Fibroblast of the aortic adventitia (primary cell): ENCODE results near the gene WNK2. TPM values are rescaled to one million over a fixed set of nuclear protein-coding genes. Genes with fewer than 3 reads are reported as not detected.
A peak's percentile ranks its signal among the peaks of the same experiment; 100 is the strongest.

ENCODE experiments used
- DNase-seq: peaks from one replicate; pipeline ENCODE4 v3.0.0-alpha.2; 2010; ENCODE audit warnings: low read depth
- H3K4me3 ChIP-seq: 2 replicates; pipeline ENCODE4 v1.5.1; 2011; ENCODE audit warnings: low read depth, mild to moderate bottlenecking, control low read depth, low read length, moderate library complexity
- total RNA-seq: library from RNA; depleted of rRNA; stranded (reverse); fragments of >200 nt; gene quantifications from 2 replicates; pipeline ENCODE4 v1.2.3, GENCODE V29; 2012; ENCODE audit warnings: low replicate concordance
- TF ChIP-seq, protein P1 (sequence below): IDR thresholded peaks from 2 replicates; pipeline ENCODE4 v1.5.1; 2011; ENCODE audit warnings: mild to moderate bottlenecking, low read length, control low read depth, inconsistent platforms; ENCODE audit not compliant: insufficient read depth

Gene WNK2
- total RNA-seq = not detected in 2 replicates

GRCh38 chr9:93183663-93184431 is at the start of gene WNK2:
Gene WNK2 (plus strand): TSS chr9:93184139. CDS start chr9:93184930, 791 bp downstream.
- no peak for DNase-seq
- H3K4me3 ChIP-seq = peak within 1 kb of the TSS; percentile 13
- TF ChIP-seq, protein P1, sequence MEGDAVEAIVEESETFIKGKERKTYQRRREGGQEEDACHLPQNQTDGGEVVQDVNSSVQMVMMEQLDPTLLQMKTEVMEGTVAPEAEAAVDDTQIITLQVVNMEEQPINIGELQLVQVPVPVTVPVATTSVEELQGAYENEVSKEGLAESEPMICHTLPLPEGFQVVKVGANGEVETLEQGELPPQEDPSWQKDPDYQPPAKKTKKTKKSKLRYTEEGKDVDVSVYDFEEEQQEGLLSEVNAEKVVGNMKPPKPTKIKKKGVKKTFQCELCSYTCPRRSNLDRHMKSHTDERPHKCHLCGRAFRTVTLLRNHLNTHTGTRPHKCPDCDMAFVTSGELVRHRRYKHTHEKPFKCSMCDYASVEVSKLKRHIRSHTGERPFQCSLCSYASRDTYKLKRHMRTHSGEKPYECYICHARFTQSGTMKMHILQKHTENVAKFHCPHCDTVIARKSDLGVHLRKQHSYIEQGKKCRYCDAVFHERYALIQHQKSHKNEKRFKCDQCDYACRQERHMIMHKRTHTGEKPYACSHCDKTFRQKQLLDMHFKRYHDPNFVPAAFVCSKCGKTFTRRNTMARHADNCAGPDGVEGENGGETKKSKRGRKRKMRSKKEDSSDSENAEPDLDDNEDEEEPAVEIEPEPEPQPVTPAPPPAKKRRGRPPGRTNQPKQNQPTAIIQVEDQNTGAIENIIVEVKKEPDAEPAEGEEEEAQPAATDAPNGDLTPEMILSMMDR = no peak

DNA sequence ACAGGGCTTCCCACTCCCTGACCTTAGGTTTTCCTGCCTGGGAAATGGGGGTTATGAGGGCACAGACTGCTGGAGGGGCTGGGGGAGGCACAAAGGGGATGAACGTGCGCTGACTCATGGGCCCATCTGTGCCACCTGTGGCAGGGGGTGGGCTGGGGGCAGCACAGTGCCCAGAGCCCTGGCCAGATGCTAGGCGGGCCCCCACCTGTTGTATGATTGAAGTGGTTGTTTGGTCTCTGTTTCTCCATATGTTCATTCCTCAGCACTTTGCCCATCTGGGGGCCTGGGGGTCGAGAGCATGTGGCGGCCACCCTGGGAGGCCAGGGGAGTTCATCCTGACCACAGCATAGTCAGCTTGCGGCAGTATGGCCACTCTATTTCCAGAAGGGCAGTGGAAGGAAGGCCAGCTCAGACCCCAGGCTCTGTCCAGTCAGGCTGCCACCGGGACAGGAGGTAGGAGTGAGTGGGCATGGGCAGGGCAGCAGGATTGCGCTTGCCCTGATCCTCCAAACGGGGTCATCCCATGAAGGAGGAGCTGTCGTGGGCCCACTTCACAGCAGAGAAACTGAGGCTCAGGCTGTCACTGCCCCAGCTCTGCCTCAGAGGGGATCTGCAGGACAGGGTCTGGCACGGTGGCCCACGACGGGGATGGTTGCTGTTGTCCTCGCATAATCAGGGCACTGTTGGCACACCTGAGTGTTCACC is 49.0 kb upstream of the WNK2 start:
- peak overlapping the region; percentile 79 for H3K4me3 ChIP-seq
- no peak for DNase-seq
- TF ChIP-seq, protein P1 = no peak

DNA sequence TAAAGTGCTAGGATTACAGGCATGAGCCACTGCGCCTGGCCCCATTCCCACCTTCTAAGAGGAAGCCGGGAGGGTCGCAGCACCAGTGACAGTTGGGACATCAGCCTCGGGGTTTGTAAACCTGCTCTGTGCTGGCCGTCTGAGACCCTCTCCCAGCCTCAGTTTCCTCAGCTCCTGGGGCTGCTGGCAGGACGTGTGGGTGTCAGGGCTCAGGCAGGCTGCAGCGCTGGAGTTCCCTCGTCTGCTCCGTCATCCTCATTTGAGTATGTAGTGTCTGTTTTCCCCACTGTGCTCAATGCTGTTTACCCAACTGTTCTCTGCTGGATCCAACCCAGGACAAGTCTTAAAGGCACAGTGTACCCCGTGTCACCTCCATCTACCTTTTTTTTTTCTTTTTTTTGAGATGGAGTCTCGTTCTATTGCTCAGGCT is 47.9 kb upstream of the WNK2 start:
- no peak overlapping the region for H3K4me3 ChIP-seq
- no peak for DNase-seq
- TF ChIP-seq, protein P1 = no peak

- TF ChIP-seq, protein P1 = no peak
- no peak for DNase-seq
Measured at GRCh38 chr9:93137362-93137761, 46.6 kb upstream of the WNK2 start.

DNA sequence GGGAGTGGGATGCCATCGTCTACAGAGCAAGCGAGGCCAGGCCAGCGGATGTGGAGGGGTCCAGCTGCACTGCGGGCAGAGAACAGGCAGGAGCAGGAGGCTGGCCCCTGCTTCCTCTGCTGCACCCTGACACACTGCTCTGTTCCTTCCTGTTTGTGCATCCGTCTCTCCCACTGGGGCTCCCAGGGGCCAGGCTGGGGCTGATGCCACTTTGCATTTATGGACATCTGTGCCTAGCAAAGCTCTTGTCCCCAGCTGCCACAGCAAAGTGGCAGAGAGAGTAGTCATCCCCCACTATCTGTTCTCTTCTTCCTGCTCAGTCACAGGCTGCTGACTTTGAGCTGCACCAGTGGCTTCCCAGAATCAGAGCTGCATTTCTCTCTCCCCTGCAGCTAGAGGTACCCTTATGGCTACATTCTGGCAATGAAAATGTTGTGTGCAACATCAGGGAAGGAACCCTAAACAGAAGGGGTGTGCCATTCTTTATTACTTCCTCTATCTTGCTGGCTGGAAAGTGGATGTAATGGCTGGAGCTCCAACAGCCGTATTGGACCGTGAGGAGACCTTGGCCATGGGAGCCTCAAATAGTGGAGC is 45.7 kb upstream of the WNK2 start:
- no peak for DNase-seq
- TF ChIP-seq, protein P1 = no peak
- no peak overlapping the region for H3K4me3 ChIP-seq

More at GRCh38 chr9:93137362-93137761, 46.6 kb upstream of the WNK2 start:
- no peak overlapping the region for H3K4me3 ChIP-seq

GRCh38 chr9:93139365-93140182 is 44.4 kb upstream of the WNK2 start:
- H3K4me3 ChIP-seq = no peak overlapping the region
- TF ChIP-seq, protein P1 = no peak
- DNase-seq = no peak
